ENCODE data around the gene ANK3. TPM values are rescaled to one million over a fixed set of nuclear protein-coding genes. Genes with fewer than 3 reads are reported as not detected.
A peak's percentile ranks its signal among the peaks of the same experiment; 100 is the strongest.

The ANK3 gene
- total RNA-seq, 4 donors from 2014 or later = 125 to 171 (median 149) TPM

DNA sequence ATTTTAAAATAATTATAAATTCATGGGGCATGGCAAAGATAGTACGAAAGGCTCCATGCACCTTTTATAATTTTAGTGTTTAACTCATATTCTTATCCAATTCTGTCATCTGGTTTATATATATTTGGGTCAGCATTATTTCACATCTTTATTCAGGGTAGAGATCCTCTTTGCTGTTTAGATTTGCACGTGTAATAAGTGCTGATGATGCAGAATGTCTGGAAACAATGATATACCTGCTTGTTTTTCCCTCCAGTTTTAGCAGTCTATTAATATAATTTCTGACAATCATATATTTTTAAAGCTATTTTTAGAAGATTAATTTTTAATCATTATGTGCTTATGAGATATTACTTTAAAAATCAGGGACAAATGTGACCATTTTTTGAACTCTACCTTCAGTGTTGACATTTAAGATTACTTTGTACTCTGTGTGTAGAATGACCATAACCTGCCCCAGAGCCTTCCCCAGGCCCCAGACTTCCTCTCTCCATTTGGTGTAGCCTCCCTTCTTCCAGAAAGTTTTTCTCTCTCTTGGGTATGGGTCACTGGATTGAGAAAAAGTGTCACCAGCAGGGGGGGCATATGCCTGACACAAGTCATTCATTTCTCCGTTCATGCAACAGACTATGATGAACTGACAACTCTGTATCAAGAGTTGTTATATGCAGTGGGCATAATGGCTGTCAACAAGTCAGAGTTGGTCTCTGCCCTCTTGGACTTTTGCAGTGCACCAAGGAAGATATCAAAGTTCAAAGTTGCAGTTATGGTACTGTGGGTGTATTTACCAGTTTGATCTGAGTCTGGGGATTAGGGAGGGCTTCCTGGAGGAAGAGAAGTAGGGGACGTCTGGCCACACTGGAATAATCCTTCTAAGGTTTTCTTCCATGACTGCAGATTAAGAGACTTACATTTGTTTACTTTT lies 290.7 kb downstream of the ANK3 start:
- in situ Hi-C loops (cut with MboI; ENCODE audit: low sequenced_read_pairs in 4 of 4) = loop anchor here (5.0 to 25.0 kb wide), 7 partner anchors 108 to 563 kb away; no protein-coding TSS in a partner anchor
- Histone ChIP-seq H3K9me3 (no peaks in the 10 kb centered on the region), H3K27me3 (no peaks in the 10 kb centered on the region), H3K36me3 (peaks cover 0 to 17% of the 10 kb centered on the region in 2 donors), H3K4me1 (no peaks in the 10 kb centered on the region), H3K4me3 (no peak overlapping the region), H3K27ac (no peak overlapping the region)
- intact Hi-C loops (cut with DNase I; ENCODE audit: low total_unique reads) = loop anchor here (5.0 kb wide), 1 partner anchor 333 kb away; no protein-coding TSS in a partner anchor
- ATAC-seq (no peak), DNase-seq (no peak)
- TF ChIP-seq CTCF (IDR thresholded peaks at IDR 0.05 in 4 of 5, conservative IDR thresholded peaks at IDR 0.05 in 1 of 5) (peak in 2 of 5 experiments; percentile 9 to 37), POLR2A (IDR thresholded peaks at IDR 0.05) (no peak)

DNA sequence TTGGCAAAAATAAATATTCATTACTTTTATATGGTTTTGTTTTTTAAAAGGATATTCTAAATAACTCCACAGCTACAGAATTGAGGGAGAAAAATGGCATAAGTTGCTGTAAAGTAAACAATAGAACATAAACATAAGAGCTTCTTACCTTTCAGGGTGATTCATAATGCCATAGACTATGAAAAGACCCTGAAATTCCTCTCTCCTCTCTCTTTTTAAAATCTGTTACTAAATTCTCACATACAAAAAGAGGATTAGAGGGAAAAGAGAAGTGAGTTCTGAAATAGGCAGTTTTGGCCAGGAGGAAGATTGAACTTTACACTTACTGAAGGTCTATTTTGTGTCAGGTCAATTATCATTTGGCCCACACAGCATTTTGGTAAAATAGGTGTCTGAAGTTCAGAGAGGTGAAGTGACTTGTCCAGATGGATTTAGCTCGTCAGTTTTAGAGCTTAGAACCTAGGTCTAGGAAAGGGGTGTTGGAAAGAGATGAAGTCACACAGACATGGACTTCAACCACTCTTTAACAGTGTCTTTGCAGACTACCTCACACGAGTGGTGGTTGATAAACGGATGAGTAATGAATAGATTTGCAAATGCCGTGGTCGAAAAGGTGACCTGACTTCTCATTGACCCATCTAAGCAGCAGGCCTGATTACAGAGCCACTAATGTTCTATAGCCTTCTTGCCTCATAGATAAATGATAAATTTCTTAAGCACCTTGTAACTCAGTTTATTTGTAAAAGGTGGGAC lies 292.7 kb downstream of the ANK3 start:
- H3K9me3 ChIP-seq = no peaks in the 10 kb centered on the region
- TF ChIP-seq POLR2A (IDR thresholded peaks at IDR 0.05) = no peak
- TF ChIP-seq CTCF (IDR thresholded peaks at IDR 0.05 in 4 of 5, conservative IDR thresholded peaks at IDR 0.05 in 1 of 5) = no peak
- H3K4me3 ChIP-seq = no peak overlapping the region
- ATAC-seq (no peak), DNase-seq (no peak)
- no peak overlapping the region for H3K27ac ChIP-seq
- peaks cover 0 to 7% of the 10 kb centered on the region in 2 donors for H3K36me3 ChIP-seq
- intact Hi-C loops (cut with DNase I; ENCODE audit: low total_unique reads) = loop anchor here (5.0 kb wide), 1 partner anchor 335 kb away; no protein-coding TSS in a partner anchor
- H3K4me1 ChIP-seq = no peaks in the 10 kb centered on the region
- no peaks in the 10 kb centered on the region for H3K27me3 ChIP-seq
- in situ Hi-C loops (cut with MboI; ENCODE audit: low sequenced_read_pairs in 4 of 4) = loop anchor here (5.0 to 25.0 kb wide), 7 partner anchors 110 to 565 kb away; no protein-coding TSS in a partner anchor

DNA sequence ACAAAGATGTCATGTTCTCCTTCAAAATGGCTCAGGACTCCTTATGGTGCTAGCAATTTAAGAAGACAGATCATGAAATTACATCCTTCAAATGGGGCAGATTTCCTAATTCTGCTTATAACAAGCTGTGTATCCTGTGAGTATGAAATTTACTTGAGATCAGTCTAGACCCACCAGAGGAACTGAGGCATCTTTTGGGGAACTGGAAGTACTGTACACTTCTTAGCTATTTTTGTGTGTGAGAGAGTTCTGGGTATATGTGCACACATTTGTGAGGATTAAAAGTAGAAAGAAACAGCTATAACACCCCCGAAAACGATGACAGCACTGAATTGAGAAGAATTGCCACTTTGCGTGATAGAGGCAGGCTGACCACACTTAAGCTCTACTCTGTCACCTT lies 296.4 kb downstream of the ANK3 start:
- intact Hi-C loops (cut with DNase I; ENCODE audit: low total_unique reads) (no loop called here), in situ Hi-C loops (cut with MboI; ENCODE audit: low sequenced_read_pairs in 4 of 4) (loop anchor here (10.0 to 25.0 kb wide), 4 partner anchors 341 to 569 kb away; no protein-coding TSS in a partner anchor)
- DNase-seq = no peak

More for the DNA sequence above, 296.4 kb downstream of the ANK3 start:
- no peak for TF ChIP-seq POLR2A (IDR thresholded peaks at IDR 0.05)
- no peak for TF ChIP-seq CTCF (IDR thresholded peaks at IDR 0.05 in 4 of 5, conservative IDR thresholded peaks at IDR 0.05 in 1 of 5)
- Histone ChIP-seq H3K4me1 (no peaks in the 10 kb centered on the region), H3K36me3 (peaks cover 0 to 9% of the 10 kb centered on the region in 2 donors), H3K4me3 (no peak overlapping the region), H3K27me3 (no peaks in the 10 kb centered on the region), H3K9me3 (no peaks in the 10 kb centered on the region), H3K27ac (no peak overlapping the region)
- no peak for ATAC-seq
